PC-3 (cell line): ENCODE measurements around the gene ARHGAP8.
"Not testable (repeated sequence)": the region's sequence is repeated elsewhere in the genome, so short reads cannot be mapped to it uniquely, and the experiment has no call there.

ENCODE experiments used
- CTCF ChIP-seq: fragments of 300-600 bp; sonication (generic); conservative IDR thresholded peaks from 2 replicates; pipeline ENCODE4 v1.5.1; 2017; ENCODE audit warnings: antibody characterized with exemption, low read depth, mild to moderate bottlenecking, low read length
- EZH2 ChIP-seq: fragments of 300-600 bp; sonication (generic); IDR thresholded peaks from one replicate; pipeline ENCODE4 v1.6.1; 2017; ENCODE audit warnings: antibody characterized with exemption, mild to moderate bottlenecking, low read length; ENCODE audit not compliant: unreplicated experiment

GRCh38 chr22:44904492-44905152 is 152.2 kb downstream of the ARHGAP8 start:
- not testable (repeated sequence) for TF ChIP-seq EZH2, CTCF
